OCI-LY7 (cell line): ENCODE measurements around the gene DNHD1. TPM values are rescaled to one million over a fixed set of nuclear protein-coding genes. Genes with fewer than 3 reads are reported as not detected.

Experiments used
- BruUV-seq: library from RNA; stranded (reverse); fragments of 400-500 nt; replicated peaks from 2 replicates; lab custom pipeline; 2021; lab: Mats Ljungman, UMichigan
- CTCF ChIA-PET: fragments of 300-600 bp; sonication (Branson Sonifier 250); formaldehyde crosslinking; loops from one replicate; lab custom pipeline; 2022; ENCODE audit warnings: antibody characterized with exemption; ENCODE audit not compliant: unreplicated experiment; lab: Charles Lee
- POLR2A ChIA-PET: fragments of 300-600 bp; sonication (Branson Sonifier 250); formaldehyde crosslinking; loops from one replicate; lab custom pipeline; 2022; ENCODE audit warnings: antibody characterized with exemption; lab: Charles Lee
- DNase-seq: peaks from one replicate; pipeline ENCODE4 v3.0.0-alpha.2; 2015; ENCODE audit warnings: low spot score
- H2AFZ ChIP-seq: fragments of 200-600 bp; sonication (generic), shearing (Covaris generic); 2 replicates; pipeline ENCODE4 v1.6.1; 2014; ENCODE audit warnings: mild to moderate bottlenecking, antibody characterized with exemption, low read length, moderate library complexity
- H3K27ac ChIP-seq: fragments of 200-600 bp; sonication (generic); 2 replicates; pipeline ENCODE4 v1.5.1; 2014; ENCODE audit warnings: mixed run types, low read depth, mild to moderate bottlenecking, moderate library complexity, low read length, inconsistent platforms; ENCODE audit not compliant: poor library complexity, severe bottlenecking
- H3K36me3 ChIP-seq: fragments of 200-600 bp; sonication (generic); 2 replicates; pipeline ENCODE4 v1.6.1; 2014; ENCODE audit warnings: mild to moderate bottlenecking, antibody characterized with exemption, low read length, moderate library complexity, mixed read lengths; ENCODE audit not compliant: insufficient read depth
- H3K4me1 ChIP-seq: fragments of 200-600 bp; sonication (generic); 2 replicates; pipeline ENCODE4 v1.5.1; 2014; ENCODE audit warnings: mild to moderate bottlenecking, low read length; ENCODE audit not compliant: insufficient read depth, poor library complexity, severe bottlenecking
- H3K4me2 ChIP-seq: fragments of 200-600 bp; sonication (generic); 2 replicates; pipeline ENCODE4 v1.6.1; 2014; ENCODE audit warnings: mild to moderate bottlenecking, low read length
- H3K4me3 ChIP-seq: fragments of 200-600 bp; sonication (generic); 2 replicates; pipeline ENCODE4 v1.5.1; 2014; ENCODE audit warnings: mild to moderate bottlenecking, low read depth, low read length; ENCODE audit not compliant: poor library complexity, severe bottlenecking
- H3K79me2 ChIP-seq: fragments of 200-600 bp; sonication (generic); 2 replicates; pipeline ENCODE4 v1.6.1; 2016; ENCODE audit warnings: low read depth, mild to moderate bottlenecking, low read length, moderate library complexity, mixed read lengths; ENCODE audit not compliant: insufficient read depth
- H3K9me2 ChIP-seq: fragments of 200-600 bp; sonication (generic); 2 replicates; pipeline ENCODE4 v1.6.1; 2016; ENCODE audit warnings: mild to moderate bottlenecking, low read length, mixed read lengths; ENCODE audit not compliant: insufficient read depth
- H3K9me3 ChIP-seq: fragments of 200-600 bp; sonication (generic); 2 replicates; pipeline ENCODE4 v1.6.1; 2014; ENCODE audit warnings: mild to moderate bottlenecking, mixed run types, low read length, mixed read lengths
- H4K20me1 ChIP-seq: fragments of 200-600 bp; sonication (generic); 2 replicates; pipeline ENCODE4 v1.6.1; 2014; ENCODE audit warnings: mild to moderate bottlenecking, antibody characterized with exemption, low read length, moderate library complexity, mixed read lengths; ENCODE audit not compliant: insufficient read depth
- CTCF ChIP-seq: fragments of 200-600 bp; sonication (generic); conservative IDR thresholded peaks from 2 replicates; pipeline ENCODE4 v1.5.1; 2014; ENCODE audit warnings: mild to moderate bottlenecking, antibody characterized with exemption, low read length, moderate library complexity, mixed read lengths
- EZH2phosphoT487 ChIP-seq: fragments of 200-600 bp; sonication (generic); IDR thresholded peaks from 2 replicates; pipeline ENCODE4 v1.6.1; 2018; ENCODE audit warnings: low read depth, borderline replicate concordance, mild to moderate bottlenecking, mixed run types, antibody characterized with exemption, low read length, moderate library complexity, mixed read lengths
- intact Hi-C: fragments of 100-400 bp; cut with micrococcal nuclease; formaldehyde crosslinking; loops from one replicate; pipeline ENCODE4 v1.10.0; 2022; ENCODE audit not compliant: unreplicated experiment
- total RNA-seq, 2 experiments: library from RNA; depleted of rRNA in 1 of 2; stranded (reverse); fragments of >200 nt in 1 of 2; shearing (Covaris generic) in 1 of 2; gene quantifications; 2 replicates each; pipeline ENCODE4 v1.2.3, GENCODE V29; 2014 to 2022

DNHD1 gene
- total RNA-seq, 2 experiments from 2014 or later = 24.3 to 52.7 TPM

DNA sequence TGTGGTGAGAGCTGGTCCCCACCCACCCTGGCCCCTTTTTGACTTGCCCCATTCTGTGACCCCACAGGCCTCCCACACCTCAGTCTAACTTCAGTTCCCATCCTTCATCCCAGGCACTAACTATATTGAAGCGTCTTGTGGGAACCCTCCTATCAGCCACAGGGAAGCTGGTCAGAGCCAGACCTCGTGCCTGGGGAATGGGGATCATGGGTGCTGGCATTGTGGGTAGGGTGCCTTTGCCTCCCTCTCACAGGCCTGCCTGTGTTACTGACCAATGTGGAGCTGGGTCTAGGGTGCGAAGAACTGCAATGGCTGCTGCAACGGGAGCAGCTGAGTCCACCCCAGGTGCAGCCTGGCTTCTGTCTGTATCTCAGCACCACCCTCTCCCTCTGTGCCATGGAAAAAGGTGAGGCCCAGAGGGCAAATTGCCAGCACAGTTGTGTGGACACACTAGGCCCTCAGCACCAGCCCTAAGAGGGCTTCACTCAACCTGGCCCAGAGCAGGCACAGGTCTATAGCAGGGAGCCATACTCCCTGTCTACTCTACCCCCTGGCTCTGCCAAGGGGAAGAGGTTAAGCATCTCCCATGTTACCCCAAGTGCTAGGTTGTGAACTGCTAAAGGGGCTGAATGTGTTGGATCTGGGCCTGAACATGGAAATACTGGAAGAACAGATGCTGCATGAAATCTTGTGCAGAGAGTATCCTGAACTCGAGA lies 69.1 kb downstream of the DNHD1 start:
- intact Hi-C loops = no loop called here
- BruUV-seq = no TSS peak
- no peak overlapping the region for H2AFZ ChIP-seq
- no peaks in the 10 kb centered on the region for H4K20me1 ChIP-seq
- H3K4me2 ChIP-seq = no peak overlapping the region
- no peak overlapping the region for H3K4me3 ChIP-seq
- no peaks in the 10 kb centered on the region for H3K9me2 ChIP-seq
- no peaks in the 10 kb centered on the region for H3K36me3 ChIP-seq
- H3K79me2 ChIP-seq = no peaks in the 10 kb centered on the region
- TF ChIP-seq CTCF = no peak
- TF ChIP-seq EZH2phosphoT487 = no peak
- POLR2A ChIA-PET = no interaction called here
- H3K4me1 ChIP-seq = no peaks in the 10 kb centered on the region
- H3K27ac ChIP-seq = no peak overlapping the region
- DNase-seq = no peak
- CTCF ChIA-PET = no interaction called here
- H3K9me3 ChIP-seq = no peaks in the 10 kb centered on the region

- CTCF ChIA-PET = no interaction called here
- no peak for DNase-seq
- POLR2A ChIA-PET = no interaction called here
- Histone ChIP-seq H3K27ac (no peak overlapping the region), H3K79me2 (no peaks in the 10 kb centered on the region), H3K4me3 (no peak overlapping the region), H4K20me1 (no peaks in the 10 kb centered on the region), H2AFZ (no peak overlapping the region), H3K4me2 (no peak overlapping the region), H3K9me3 (no peaks in the 10 kb centered on the region), H3K9me2 (no peaks in the 10 kb centered on the region), H3K4me1 (no peaks in the 10 kb centered on the region), H3K36me3 (no peaks in the 10 kb centered on the region)
- TF ChIP-seq CTCF (no peak), EZH2phosphoT487 (no peak)
- BruUV-seq = no TSS peak
- intact Hi-C loops = no loop called here
These were observed 69.8 kb downstream of the DNHD1 start for GRCh38 chr11:6566704-6567370.

GRCh38 chr11:6567371-6567745 lies 70.3 kb downstream of the DNHD1 start:
- intact Hi-C loops = no loop called here
- Histone ChIP-seq H3K79me2 (no peaks in the 10 kb centered on the region), H3K27ac (no peak overlapping the region), H3K4me1 (no peaks in the 10 kb centered on the region), H2AFZ (no peak overlapping the region), H3K9me3 (no peaks in the 10 kb centered on the region), H3K9me2 (no peaks in the 10 kb centered on the region), H3K36me3 (no peaks in the 10 kb centered on the region), H3K4me2 (no peak overlapping the region), H4K20me1 (no peaks in the 10 kb centered on the region), H3K4me3 (no peak overlapping the region)
- TF ChIP-seq CTCF = no peak
- no peak for TF ChIP-seq EZH2phosphoT487
- DNase-seq = no peak
- BruUV-seq = no TSS peak
- CTCF ChIA-PET = no interaction called here
- POLR2A ChIA-PET = no interaction called here
